Central memory CD8-positive, alpha-beta T cell (primary cell): ENCODE results near the gene RAB35.
A peak's percentile ranks its signal among the peaks of the same experiment; 100 is the strongest.

Experiments
- ATAC-seq: fragments of 150-1000 bp; cut with Tn5 transposase; replicated peaks from 2 replicates; pipeline ENCODE4 v1.10.0; 2022; ENCODE audit warnings: mild to moderate bottlenecking, moderate FRiP score, moderate number of reproducible peaks; ENCODE audit not compliant: poor library complexity, severe bottlenecking; ENCODE audit errors: extremely low read depth
- DNase-seq, 2 donors: peaks; one replicate each; pipeline ENCODE4 v3.0.0; 2021; ENCODE audit warnings: low spot score in 2 of 2
- H3K27ac Mint-ChIP-seq: one replicate; pipeline ENCODE4 v1.8.0; 2022; ENCODE audit warnings: low read depth, mild to moderate bottlenecking, moderate library complexity, mixed read lengths
- H3K27me3 Mint-ChIP-seq: one replicate; pipeline ENCODE4 v1.8.0; 2022; ENCODE audit warnings: mixed read lengths
- H3K36me3 Mint-ChIP-seq: one replicate; pipeline ENCODE4 v1.8.0; 2022; ENCODE audit warnings: mild to moderate bottlenecking, moderate library complexity, mixed read lengths; ENCODE audit not compliant: insufficient read depth
- H3K4me1 Mint-ChIP-seq: one replicate; pipeline ENCODE4 v1.8.0; 2022; ENCODE audit warnings: mixed read lengths
- H3K4me3 Mint-ChIP-seq: one replicate; pipeline ENCODE4 v1.8.0; 2022; ENCODE audit warnings: mild to moderate bottlenecking, moderate library complexity, mixed read lengths
- H3K9me3 Mint-ChIP-seq: one replicate; pipeline ENCODE4 v1.8.0; 2022; ENCODE audit warnings: mixed read lengths

Gene RAB35

GRCh38 chr12:120086801-120087621, 29.5 kb downstream of the RAB35 start:
- Mint-ChIP-seq H3K36me3 (peaks cover 53% of the 10 kb centered on the region), H3K27me3 (no peaks in the 10 kb centered on the region), H3K4me1 (peaks cover 23% of the 10 kb centered on the region), H3K9me3 (no peaks in the 10 kb centered on the region), H3K4me3 (peak overlapping the region; percentile 64), H3K27ac (peak overlapping the region; percentile 88)
- peak; percentile 99 to 100 for DNase-seq
- ATAC-seq: peak; percentile 98

- no peak overlapping the region for H3K4me3 Mint-ChIP-seq
- peak overlapping the region; percentile 88 for H3K27ac Mint-ChIP-seq
- peaks cover 56% of the 10 kb centered on the region for H3K36me3 Mint-ChIP-seq
- H3K4me1 Mint-ChIP-seq: peaks cover 20% of the 10 kb centered on the region
- no peaks in the 10 kb centered on the region for H3K9me3 Mint-ChIP-seq
- ATAC-seq: no peak
- no peak for DNase-seq
- no peaks in the 10 kb centered on the region for H3K27me3 Mint-ChIP-seq
Measured at GRCh38 chr12:120085920-120086645, 30.5 kb downstream of the RAB35 start.

- ATAC-seq (no peak), DNase-seq (no peak)
- H3K36me3 Mint-ChIP-seq: peaks cover 46% of the 10 kb centered on the region
- no peak overlapping the region for H3K27ac Mint-ChIP-seq
- no peak overlapping the region for H3K4me3 Mint-ChIP-seq
- no peaks in the 10 kb centered on the region for H3K27me3 Mint-ChIP-seq
- peaks cover 5% of the 10 kb centered on the region for H3K4me1 Mint-ChIP-seq
- H3K9me3 Mint-ChIP-seq: no peaks in the 10 kb centered on the region
Measured at GRCh38 chr12:120081641-120082040, 34.9 kb downstream of the RAB35 start.

GRCh38 chr12:120079411-120080400, 36.8 kb downstream of the RAB35 start:
- ATAC-seq: no peak
- Mint-ChIP-seq H3K27ac (no peak overlapping the region), H3K9me3 (no peaks in the 10 kb centered on the region), H3K27me3 (no peaks in the 10 kb centered on the region), H3K36me3 (peaks cover 45% of the 10 kb centered on the region), H3K4me3 (no peak overlapping the region), H3K4me1 (no peaks in the 10 kb centered on the region)
- DNase-seq: no peak

GRCh38 chr12:120078868-120079267, 37.7 kb downstream of the RAB35 start:
- no peaks in the 10 kb centered on the region for H3K27me3 Mint-ChIP-seq
- no peaks in the 10 kb centered on the region for H3K9me3 Mint-ChIP-seq
- H3K4me3 Mint-ChIP-seq: no peak overlapping the region
- ATAC-seq (no peak), DNase-seq (no peak)
- H3K4me1 Mint-ChIP-seq: no peaks in the 10 kb centered on the region
- peaks cover 45% of the 10 kb centered on the region for H3K36me3 Mint-ChIP-seq
- no peak overlapping the region for H3K27ac Mint-ChIP-seq

GRCh38 chr12:120077260-120077659, 39.3 kb downstream of the RAB35 start:
- peak overlapping the region; percentile 19 for H3K27ac Mint-ChIP-seq
- no peaks in the 10 kb centered on the region for H3K4me1 Mint-ChIP-seq
- DNase-seq (no peak), ATAC-seq (no peak)
- no peaks in the 10 kb centered on the region for H3K27me3 Mint-ChIP-seq
- H3K4me3 Mint-ChIP-seq: no peak overlapping the region
- no peaks in the 10 kb centered on the region for H3K9me3 Mint-ChIP-seq
- peaks cover 42% of the 10 kb centered on the region for H3K36me3 Mint-ChIP-seq

GRCh38 chr12:120076651-120077050, 39.9 kb downstream of the RAB35 start:
- Mint-ChIP-seq H3K4me1 (no peaks in the 10 kb centered on the region), H3K4me3 (no peak overlapping the region), H3K27ac (peak overlapping the region; percentile 19), H3K36me3 (peaks cover 41% of the 10 kb centered on the region), H3K27me3 (no peaks in the 10 kb centered on the region), H3K9me3 (no peaks in the 10 kb centered on the region)
- DNase-seq (no peak), ATAC-seq (no peak)

- H3K4me1 Mint-ChIP-seq: no peaks in the 10 kb centered on the region
- peak overlapping the region; percentile 55 for H3K27ac Mint-ChIP-seq
- no peaks in the 10 kb centered on the region for H3K27me3 Mint-ChIP-seq
- DNase-seq: no peak
- no peak for ATAC-seq
- no peaks in the 10 kb centered on the region for H3K9me3 Mint-ChIP-seq
- H3K36me3 Mint-ChIP-seq: peaks cover 40% of the 10 kb centered on the region
- H3K4me3 Mint-ChIP-seq: no peak overlapping the region
Measured at GRCh38 chr12:120075034-120075616, 41.4 kb downstream of the RAB35 start.

GRCh38 chr12:120072472-120073249, 43.9 kb downstream of the RAB35 start:
- ATAC-seq (no peak), DNase-seq (no peak)
- no peak overlapping the region for H3K4me3 Mint-ChIP-seq
- no peaks in the 10 kb centered on the region for H3K27me3 Mint-ChIP-seq
- H3K4me1 Mint-ChIP-seq: peaks cover 2% of the 10 kb centered on the region
- H3K36me3 Mint-ChIP-seq: peaks cover 38% of the 10 kb centered on the region
- H3K9me3 Mint-ChIP-seq: no peaks in the 10 kb centered on the region
- no peak overlapping the region for H3K27ac Mint-ChIP-seq

- DNase-seq (no peak), ATAC-seq (no peak)
- Mint-ChIP-seq H3K4me3 (no peak overlapping the region), H3K4me1 (peaks cover 8% of the 10 kb centered on the region), H3K36me3 (peaks cover 36% of the 10 kb centered on the region), H3K27me3 (no peaks in the 10 kb centered on the region), H3K9me3 (no peaks in the 10 kb centered on the region), H3K27ac (peak overlapping the region; percentile 53)
Measured at GRCh38 chr12:120071493-120072020, 45.0 kb downstream of the RAB35 start.

GRCh38 chr12:120069278-120069677, 47.3 kb downstream of the RAB35 start:
- Mint-ChIP-seq H3K4me1 (peaks cover 13% of the 10 kb centered on the region), H3K27ac (peak overlapping the region; percentile 38), H3K36me3 (peaks cover 31% of the 10 kb centered on the region), H3K27me3 (no peaks in the 10 kb centered on the region), H3K4me3 (no peak overlapping the region), H3K9me3 (no peaks in the 10 kb centered on the region)
- ATAC-seq (no peak), DNase-seq (no peak)
